SK-N-SH treated with all-trans-retinoic acid at 6 μM for 48 hours (cell line): Measurements from ENCODE around the gene BEX3.

ENCODE experiments used
- OSR1 ChIP-seq: fragments of 250-450 bp; sonication (Bioruptor Pico); IDR thresholded peaks from 2 replicates; pipeline ENCODE4 v1.8.0; 2022; ENCODE audit warnings: moderate library complexity, mild to moderate bottlenecking, inconsistent platforms
- ZNF70 ChIP-seq: fragments of 450-650 bp; formaldehyde crosslinking; IDR thresholded peaks from 2 replicates; pipeline ENCODE4 v1.5.0; 2020; ENCODE audit warnings: mild to moderate bottlenecking, moderate library complexity
- ZNF8 ChIP-seq: fragments of 450-650 bp; formaldehyde crosslinking; IDR thresholded peaks from 2 replicates; pipeline ENCODE4 v1.5.0; 2020; ENCODE audit warnings: mild to moderate bottlenecking, moderate library complexity

GRCh38 chrX:103360916-103361315 is 15.4 kb upstream of the BEX3 start:
- TF ChIP-seq ZNF8 (CRISPR knock-in tag) (no peak), OSR1 (no peak), ZNF70 (CRISPR knock-in tag) (no peak)
